Mesenchymal stem cell (in vitro differentiated cells and primary cell): ENCODE results near the gene TAF8.

ENCODE experiments used
- DNase-seq: peaks from one replicate; pipeline ENCODE4 v3.0.0-alpha.2; 2013
- H2AFZ ChIP-seq: one replicate; pipeline ENCODE4 v1.6.1; 2013; ENCODE audit warnings: low read depth, mild to moderate bottlenecking, control low read depth, inconsistent platforms, low read length, moderate library complexity
- H2AK5ac ChIP-seq: 2 replicates; pipeline ENCODE4 v1.6.1; 2013; ENCODE audit warnings: low read length, moderate library complexity, mild to moderate bottlenecking, inconsistent platforms; ENCODE audit not compliant: severe bottlenecking
- H2BK120ac ChIP-seq: one replicate; pipeline ENCODE4 v1.6.1; 2013; ENCODE audit warnings: low read depth, mild to moderate bottlenecking, inconsistent platforms, low read length, moderate library complexity
- H2BK12ac ChIP-seq, 2 experiments: one replicate each; pipeline ENCODE4 v1.6.1; 2013; ENCODE audit warnings: inconsistent platforms in 2 of 2, low read length in 2 of 2, mild to moderate bottlenecking in 2 of 2, moderate library complexity in 2 of 2, control low read depth in 1 of 2
- H2BK15ac ChIP-seq: one replicate; pipeline ENCODE4 v1.6.1; 2013; ENCODE audit warnings: mild to moderate bottlenecking, low read depth, inconsistent platforms; ENCODE audit not compliant: poor library complexity, severe bottlenecking
- H2BK5ac ChIP-seq: 2 replicates; pipeline ENCODE4 v1.6.1; 2013; ENCODE audit warnings: low read depth, mild to moderate bottlenecking, low read length, control low read depth, inconsistent platforms; ENCODE audit not compliant: poor library complexity, severe bottlenecking
- H3K14ac ChIP-seq, 2 experiments: one replicate each; pipeline ENCODE4 v1.6.1; 2013; ENCODE audit warnings: inconsistent platforms in 2 of 2, low read length in 2 of 2, control low read depth in 1 of 2, mild to moderate bottlenecking in 1 of 2, moderate library complexity in 1 of 2
- H3K18ac ChIP-seq, 2 experiments: one replicate each; pipeline ENCODE4 v1.6.1; 2013; ENCODE audit warnings: inconsistent platforms in 2 of 2, low read length in 2 of 2, control low read depth in 1 of 2, low read depth in 1 of 2, mild to moderate bottlenecking in 1 of 2
- H3K23ac ChIP-seq, 2 experiments: one replicate each; pipeline ENCODE4 v1.6.1; 2013; ENCODE audit warnings: inconsistent platforms in 2 of 2, low read length in 2 of 2, mild to moderate bottlenecking in 2 of 2, moderate library complexity in 2 of 2, control low read depth in 1 of 2
- H3K27ac ChIP-seq: 2 replicates; pipeline ENCODE4 v1.5.1; 2013; ENCODE audit warnings: mild to moderate bottlenecking, moderate library complexity, low read length, control low read depth, inconsistent platforms; ENCODE audit not compliant: poor library complexity, severe bottlenecking
- H3K27me3 ChIP-seq, 2 experiments: 2 replicates each; pipeline versions ENCODE4 v1.6.1 to v1.7.0; 2013; ENCODE audit warnings: low read length in 2 of 2, mild to moderate bottlenecking in 2 of 2, moderate library complexity in 2 of 2, control low read depth in 1 of 2, inconsistent platforms in 1 of 2; ENCODE audit not compliant: control insufficient read depth in 1 of 2, insufficient read depth in 1 of 2
- H3K36me3 ChIP-seq, 2 experiments: 2 replicates each; pipeline versions ENCODE4 v1.6.1 to v1.7.0; 2013; ENCODE audit warnings: low read length in 2 of 2, control low read depth in 1 of 2, inconsistent platforms in 1 of 2, low read depth in 1 of 2, mild to moderate bottlenecking in 1 of 2; ENCODE audit not compliant: insufficient read depth in 2 of 2, control insufficient read depth in 1 of 2
- H3K4ac ChIP-seq, 2 experiments: one replicate each; pipeline ENCODE4 v1.6.1; 2013; ENCODE audit warnings: inconsistent platforms in 2 of 2, low read length in 2 of 2, mild to moderate bottlenecking in 2 of 2, moderate library complexity in 2 of 2, control low read depth in 1 of 2, low read depth in 1 of 2
- H3K4me1 ChIP-seq: 2 replicates; pipeline ENCODE4 v1.6.1; 2013; ENCODE audit warnings: low read depth, low read length, control low read depth; ENCODE audit not compliant: control insufficient read depth, insufficient read depth
- H3K4me2 ChIP-seq: 2 replicates; pipeline ENCODE4 v1.6.1; 2013; ENCODE audit warnings: low read length, mild to moderate bottlenecking, inconsistent platforms; ENCODE audit not compliant: poor library complexity, severe bottlenecking
- H3K4me3 ChIP-seq, 2 experiments: 2 replicates each; pipeline versions ENCODE4 v1.5.1 to v1.7.0; 2013; ENCODE audit warnings: low read length in 2 of 2, mild to moderate bottlenecking in 2 of 2, control low read depth in 1 of 2, low read depth in 1 of 2; ENCODE audit not compliant: insufficient read depth in 1 of 2
- H3K79me1 ChIP-seq: replicated peaks from 2 replicates; pipeline ENCODE4 v1.6.1; 2013; ENCODE audit warnings: mild to moderate bottlenecking, control low read depth, low read length, inconsistent platforms; ENCODE audit not compliant: poor library complexity, severe bottlenecking
- H3K9ac ChIP-seq: 2 replicates; pipeline ENCODE4 v1.7.0; 2013; ENCODE audit warnings: mild to moderate bottlenecking, low read length, moderate library complexity
- H3K9me3 ChIP-seq: 2 replicates; pipeline ENCODE4 v1.7.0; 2013; ENCODE audit warnings: mild to moderate bottlenecking, low read length; ENCODE audit not compliant: control insufficient read depth
- H4K8ac ChIP-seq: one replicate; pipeline ENCODE4 v1.6.1; 2013; ENCODE audit warnings: inconsistent platforms, mild to moderate bottlenecking, low read length, moderate library complexity
- H4K91ac ChIP-seq: one replicate; pipeline ENCODE4 v1.6.1; 2013; ENCODE audit warnings: mild to moderate bottlenecking, low read length, inconsistent platforms
- WGBS: methylation state at CpG from one replicate; pipeline ENCODE4 v1.1.7; 2013; ENCODE audit warnings: mixed read lengths; 5-methylcytosine and 5-hydroxymethylcytosine counted together

The TAF8 gene

GRCh38 chr6:42104804-42105125 is 54.4 kb downstream of the TAF8 start:
- no peak overlapping the region for H3K4me2 ChIP-seq
- H3K9ac ChIP-seq = peak overlapping the region; percentile 69
- H3K36me3 ChIP-seq = peaks cover 10 to 49% of the 10 kb centered on the region in 2 experiments
- H2BK120ac ChIP-seq = peak overlapping the region; percentile 23
- 53% methylated on average over 9 of the region's 16 CpGs for WGBS
- H3K9me3 ChIP-seq = no peaks in the 10 kb centered on the region
- no peak overlapping the region for H3K23ac ChIP-seq
- H2AFZ ChIP-seq = no peak overlapping the region
- peak overlapping the region; percentile 12 to 62 for H3K4me3 ChIP-seq
- H3K4me1 ChIP-seq = peaks cover 13% of the 10 kb centered on the region
- H3K27ac ChIP-seq = no peak overlapping the region
- H3K27me3 ChIP-seq = no peaks in the 10 kb centered on the region
- H3K79me1 ChIP-seq = no peaks in the 10 kb centered on the region
- no peak overlapping the region for H2BK12ac ChIP-seq
- H2BK15ac ChIP-seq = no peak overlapping the region
- peak overlapping the region; percentile 15 for H4K91ac ChIP-seq
- H3K18ac ChIP-seq = no peak overlapping the region
- no peak overlapping the region for H2BK5ac ChIP-seq
- no peak overlapping the region for H3K4ac ChIP-seq
- H3K14ac ChIP-seq = no peak overlapping the region
- H2AK5ac ChIP-seq = no peak overlapping the region
- H4K8ac ChIP-seq = peak overlapping the region; percentile 88
- DNase-seq = no peak

DNA sequence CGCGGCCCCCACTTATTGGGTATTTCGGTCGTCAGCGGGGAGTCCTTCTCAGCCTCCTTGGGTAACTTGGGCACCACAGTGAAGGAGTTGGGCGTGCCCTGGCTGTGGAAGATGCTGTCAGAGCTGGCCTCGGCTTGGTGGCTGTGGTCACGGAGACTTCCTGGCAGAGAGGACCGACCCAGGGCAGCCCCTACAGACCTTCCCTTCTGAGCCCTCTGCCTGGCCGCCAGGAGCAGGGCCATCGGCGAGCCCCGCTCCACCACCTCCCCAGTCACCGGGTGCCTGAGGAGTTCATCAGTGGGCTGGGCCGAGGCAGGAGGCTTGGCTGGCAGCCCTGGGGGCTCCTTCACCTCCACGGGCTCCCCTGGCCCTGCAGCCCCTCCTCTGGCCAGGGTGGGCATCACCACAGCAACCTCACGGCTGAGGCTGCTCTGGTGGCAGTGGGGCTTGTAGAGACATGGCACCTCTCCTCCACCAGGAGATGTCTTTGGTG is 54.9 kb downstream of the TAF8 start:
- Histone ChIP-seq H4K8ac (no peak overlapping the region), H2AFZ (no peak overlapping the region), H3K4ac (no peak overlapping the region), H3K36me3 (peaks cover 14 to 52% of the 10 kb centered on the region in 2 experiments), H3K27me3 (no peaks in the 10 kb centered on the region), H2AK5ac (no peak overlapping the region), H3K27ac (no peak overlapping the region), H3K9me3 (no peaks in the 10 kb centered on the region), H3K4me3 (no peak overlapping the region), H2BK5ac (no peak overlapping the region), H2BK120ac (no peak overlapping the region), H3K4me2 (no peak overlapping the region), H3K9ac (no peak overlapping the region), H2BK15ac (peak overlapping the region; percentile 86), H3K79me1 (no peaks in the 10 kb centered on the region), H4K91ac (peak overlapping the region; percentile 15), H3K14ac (no peak overlapping the region), H2BK12ac (peak overlapping the region in 1 of 2 experiments; percentile 25), H3K4me1 (peaks cover 9% of the 10 kb centered on the region), H3K23ac (no peak overlapping the region), H3K18ac (no peak overlapping the region)
- WGBS = 94% methylated on average over 17 of the region's 17 CpGs
- DNase-seq = no peak

DNA sequence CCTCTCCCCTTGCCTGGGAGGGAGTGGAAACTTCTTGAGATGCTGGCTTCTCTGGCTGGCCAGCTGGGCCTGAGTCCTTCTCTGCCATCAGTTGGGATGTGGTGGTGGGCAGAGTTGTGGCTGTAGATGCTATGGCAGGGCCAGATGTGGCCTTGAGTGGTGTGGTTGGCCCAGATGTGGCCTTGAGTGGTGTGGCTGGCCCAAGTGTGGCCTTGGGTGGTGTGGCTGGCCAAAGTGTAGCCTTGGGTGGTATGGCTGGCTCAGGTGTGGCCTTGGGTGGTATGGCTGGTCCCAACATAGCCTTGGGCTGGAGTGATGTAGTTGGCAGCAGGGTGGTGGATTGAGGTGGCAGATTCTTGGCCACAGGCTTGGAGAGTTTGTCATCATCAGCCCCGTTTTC is 55.4 kb downstream of the TAF8 start:
- Histone ChIP-seq H2BK15ac (no peak overlapping the region), H2BK12ac (peak overlapping the region in 1 of 2 experiments; percentile 27), H3K14ac (no peak overlapping the region), H3K9me3 (no peaks in the 10 kb centered on the region), H3K4me1 (peaks cover 7% of the 10 kb centered on the region), H3K9ac (no peak overlapping the region), H2AFZ (no peak overlapping the region), H4K91ac (no peak overlapping the region), H4K8ac (no peak overlapping the region), H3K23ac (no peak overlapping the region), H2BK5ac (no peak overlapping the region), H2AK5ac (no peak overlapping the region), H3K4me2 (no peak overlapping the region), H3K27me3 (no peaks in the 10 kb centered on the region), H3K79me1 (no peaks in the 10 kb centered on the region), H2BK120ac (no peak overlapping the region), H3K18ac (no peak overlapping the region), H3K4ac (no peak overlapping the region), H3K27ac (no peak overlapping the region), H3K36me3 (peaks cover 14 to 52% of the 10 kb centered on the region in 2 experiments), H3K4me3 (no peak overlapping the region)
- WGBS = 83% methylated on average over 1 of the region's 1 CpG
- no peak for DNase-seq

DNA sequence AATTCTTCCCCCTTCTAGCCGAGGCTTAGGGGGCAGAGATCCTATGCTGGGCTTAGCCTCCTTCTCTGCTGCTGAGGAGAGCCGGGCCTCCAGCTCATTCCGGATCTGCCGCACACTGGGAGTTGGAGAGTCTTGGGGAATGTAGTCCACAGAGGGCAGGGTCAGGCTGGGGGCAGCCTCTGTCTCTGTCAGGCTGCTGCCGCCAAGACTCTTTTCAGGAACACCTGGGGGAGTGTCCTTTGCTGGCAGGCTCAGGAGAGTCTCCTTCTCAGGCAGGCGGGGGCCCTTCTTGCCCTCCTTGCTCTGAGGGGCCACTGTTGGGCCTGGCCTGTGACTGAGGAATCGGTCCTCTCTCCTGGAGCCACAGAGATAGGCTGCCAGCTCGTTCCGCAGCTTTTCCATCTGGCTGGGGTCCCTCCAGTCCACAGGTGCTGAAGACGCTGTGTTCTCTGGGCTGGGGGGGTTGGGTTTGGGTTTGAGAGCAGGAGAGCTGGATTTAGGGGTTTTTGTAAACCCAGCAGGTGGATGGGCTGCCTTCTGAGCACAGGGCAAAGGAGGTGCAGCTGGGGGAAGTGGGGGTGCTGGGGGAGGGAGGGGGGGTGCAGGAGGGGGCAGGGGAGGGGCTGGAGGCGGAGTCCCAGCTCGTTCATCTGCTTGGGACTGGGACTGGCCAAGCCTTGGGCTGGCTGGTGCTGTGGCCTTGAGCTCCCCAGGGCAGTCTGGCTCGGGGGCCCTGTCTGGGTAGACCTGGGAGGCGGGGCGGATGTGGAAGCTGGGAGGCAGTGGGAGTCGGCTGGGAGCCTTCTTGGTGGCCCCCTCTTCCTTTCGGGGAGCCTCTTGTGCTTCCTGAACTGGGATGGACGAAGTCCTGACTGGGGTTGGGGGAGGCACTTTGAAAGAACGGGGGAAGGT is 56.0 kb downstream of the TAF8 start:
- H3K23ac ChIP-seq = no peak overlapping the region
- no peak overlapping the region for H3K4me3 ChIP-seq
- WGBS = 89% methylated on average over 18 of the region's 19 CpGs
- H3K79me1 ChIP-seq = no peaks in the 10 kb centered on the region
- peaks cover 7% of the 10 kb centered on the region for H3K4me1 ChIP-seq
- H3K27me3 ChIP-seq = no peaks in the 10 kb centered on the region
- no peak overlapping the region for H3K18ac ChIP-seq
- no peak overlapping the region for H3K4me2 ChIP-seq
- no peaks in the 10 kb centered on the region for H3K9me3 ChIP-seq
- DNase-seq = no peak
- no peak overlapping the region for H4K8ac ChIP-seq
- H2BK5ac ChIP-seq = no peak overlapping the region
- peaks cover 14 to 52% of the 10 kb centered on the region in 2 experiments for H3K36me3 ChIP-seq
- no peak overlapping the region for H3K4ac ChIP-seq
- H2BK120ac ChIP-seq = no peak overlapping the region
- H2AK5ac ChIP-seq = no peak overlapping the region
- H3K27ac ChIP-seq = no peak overlapping the region
- H3K14ac ChIP-seq = no peak overlapping the region
- no peak overlapping the region for H4K91ac ChIP-seq
- no peak overlapping the region for H2AFZ ChIP-seq
- H3K9ac ChIP-seq = no peak overlapping the region
- H2BK12ac ChIP-seq = no peak overlapping the region
- peak overlapping the region; percentile 35 for H2BK15ac ChIP-seq
